ENCODE results near the gene NAPG.
"Not testable (repeated sequence)": the region's sequence is repeated elsewhere in the genome, so short reads cannot be mapped to it uniquely, and the experiment has no call there.

The NAPG gene

GRCh38 chr18:10556251-10556650 lies 30.4 kb downstream of the NAPG start:
- not testable (repeated sequence) for DNase-seq

DNA sequence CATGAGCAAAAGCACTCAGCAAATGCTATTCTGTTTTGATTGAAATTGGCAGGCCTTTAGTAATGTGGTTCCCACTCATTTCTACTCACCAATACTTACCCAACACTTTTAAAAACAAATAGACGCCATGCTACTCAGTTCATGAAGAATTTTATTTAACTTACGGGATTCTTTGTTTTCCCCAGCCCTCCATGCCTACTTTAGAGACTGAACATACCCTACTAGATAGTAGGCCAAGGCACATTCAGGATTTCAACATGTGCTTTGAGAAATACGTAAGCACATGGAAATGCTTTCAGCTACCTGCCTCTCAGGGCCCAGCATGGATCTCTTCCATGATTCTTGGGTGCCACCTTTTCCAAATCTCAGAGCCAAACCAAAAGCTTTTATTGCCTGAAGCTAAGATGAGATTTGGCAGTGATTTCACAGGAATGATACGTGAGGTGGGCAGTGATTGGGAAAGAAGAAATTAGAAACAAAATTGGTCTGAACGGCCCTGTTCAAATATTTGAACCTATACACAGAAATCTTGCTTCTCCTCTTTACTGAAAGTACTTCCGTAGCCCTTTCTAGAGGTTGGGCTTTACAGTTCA lies 31.4 kb downstream of the NAPG start:
- DNase-seq = no peak

GRCh38 chr18:10558243-10558966 lies 32.6 kb downstream of the NAPG start:
- no peak for DNase-seq

DNA sequence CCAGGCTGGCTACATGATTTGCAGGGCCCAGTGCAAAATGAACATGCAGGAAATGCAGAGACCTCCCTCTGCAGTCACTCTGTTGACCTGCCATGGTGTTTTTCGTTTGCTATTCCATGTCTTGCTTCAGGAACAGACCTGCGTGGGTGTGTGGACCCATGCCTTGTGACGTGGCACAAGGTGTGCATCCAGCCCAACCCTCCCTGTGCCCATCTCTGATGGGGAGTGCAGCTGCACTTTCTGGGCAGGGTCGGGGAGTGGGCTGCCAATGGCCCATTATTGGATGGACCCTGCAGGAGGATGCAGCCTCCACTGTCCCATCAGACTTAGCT lies 33.1 kb downstream of the NAPG start:
- no peak for DNase-seq

DNA sequence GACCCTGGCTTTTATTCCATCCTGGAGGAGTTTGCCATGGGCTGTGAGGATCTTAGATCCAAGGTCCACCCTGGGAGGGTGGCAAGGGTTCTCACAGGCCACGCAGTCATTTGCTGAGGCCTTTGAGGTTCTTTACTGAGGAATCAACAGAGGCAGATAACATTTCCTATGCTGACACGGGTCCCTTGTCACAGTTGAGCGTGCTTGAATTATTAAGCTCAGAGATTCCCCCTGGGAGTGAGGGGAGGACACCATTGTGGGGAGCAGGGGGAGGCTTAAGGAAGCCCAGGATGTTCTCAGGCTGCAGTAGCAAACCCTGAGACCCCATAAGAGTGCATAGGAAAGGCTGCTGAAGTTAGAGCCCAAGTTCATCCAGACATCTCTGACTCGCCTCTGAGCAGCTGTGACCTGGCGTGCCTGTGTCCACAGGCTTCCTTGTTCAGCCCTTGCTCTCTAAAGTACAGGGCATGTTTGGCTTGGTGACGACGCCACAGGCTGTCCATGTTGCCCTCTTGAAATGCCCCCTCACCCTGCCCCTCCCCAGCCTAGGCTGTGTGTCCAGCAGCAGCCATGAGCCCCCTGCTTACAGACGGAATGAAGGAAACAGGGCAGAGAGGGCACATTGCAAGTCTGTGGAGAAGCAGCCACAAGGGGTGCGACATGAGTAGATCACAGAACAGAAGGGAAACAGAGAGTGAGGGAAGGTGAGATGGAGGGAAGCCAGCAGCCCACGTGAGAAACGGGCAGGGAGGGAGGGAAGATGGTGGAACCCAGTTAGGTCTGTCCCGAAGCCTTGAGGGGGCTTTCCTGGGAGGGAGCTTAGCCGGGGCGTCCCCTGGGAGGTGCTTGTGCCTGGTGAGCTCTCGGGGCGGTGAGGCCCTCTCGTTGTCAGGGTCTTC lies 34.0 kb downstream of the NAPG start:
- DNase-seq = no peak

- DNase-seq = peak; percentile 53
These were observed 34.7 kb downstream of the NAPG start for GRCh38 chr18:10560452-10561045.

DNA sequence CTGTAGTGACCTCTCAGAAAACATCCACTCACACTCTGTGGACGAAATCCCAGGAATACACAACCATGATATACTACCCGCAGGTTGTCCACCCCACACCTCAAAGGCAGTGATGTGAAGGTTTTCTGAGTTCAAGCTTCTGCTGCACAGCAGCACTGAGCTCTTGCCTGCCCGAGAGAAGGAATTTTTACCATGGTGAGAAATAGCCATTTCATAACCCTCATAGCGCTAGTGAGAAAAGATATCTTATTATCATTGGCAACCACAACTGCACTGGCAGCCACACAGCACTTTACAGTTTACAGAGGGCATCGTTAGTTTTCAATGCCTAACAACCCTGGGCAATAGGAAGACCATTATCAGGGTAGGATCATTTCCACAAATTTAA lies 36.9 kb downstream of the NAPG start:
- no peak for DNase-seq

GRCh38 chr18:10563886-10564285 lies 38.1 kb downstream of the NAPG start:
- no peak for DNase-seq

- DNase-seq = no peak
These were observed 39.3 kb downstream of the NAPG start for GRCh38 chr18:10564975-10565773.

- no peak for DNase-seq
These were observed 40.0 kb downstream of the NAPG start for GRCh38 chr18:10565835-10566234.

DNA sequence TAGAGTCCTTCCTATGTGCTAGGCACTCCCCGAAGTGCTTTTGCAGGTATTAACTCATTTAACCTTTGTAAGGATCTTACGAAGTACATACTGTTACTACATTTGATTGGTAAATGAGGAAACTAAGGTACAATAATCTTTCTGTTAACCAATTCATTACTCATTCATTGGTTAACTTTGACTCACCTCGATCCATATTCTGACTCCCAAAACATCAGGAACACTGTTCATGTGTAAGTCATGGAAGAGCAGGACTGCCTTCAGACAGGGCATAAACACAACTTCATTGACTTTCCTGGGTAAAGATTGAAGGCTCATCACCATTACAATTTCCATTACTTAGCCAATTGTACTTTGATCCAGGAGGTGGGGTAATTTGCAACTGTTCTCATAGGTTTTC lies 40.6 kb downstream of the NAPG start:
- DNase-seq = no peak

DNA sequence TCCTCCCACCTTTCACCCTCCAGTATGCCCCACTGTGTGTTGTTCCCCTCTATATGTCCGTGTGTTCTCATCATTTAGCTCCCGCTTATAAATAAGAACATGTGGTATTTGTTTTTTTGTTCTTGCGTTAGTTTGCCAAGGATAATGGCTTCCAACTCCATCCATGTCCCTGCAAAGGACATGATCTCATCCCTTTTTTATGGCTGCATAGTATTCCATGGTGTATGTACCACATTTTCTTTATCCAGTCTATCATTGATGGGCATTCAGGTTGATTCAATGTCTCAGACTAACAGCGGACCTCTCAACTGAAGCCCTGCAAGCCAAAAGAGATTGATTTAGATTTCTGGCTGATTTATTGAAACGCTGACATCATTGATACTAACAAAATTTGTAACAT lies 44.1 kb downstream of the NAPG start:
- not testable (repeated sequence) for DNase-seq

DNA sequence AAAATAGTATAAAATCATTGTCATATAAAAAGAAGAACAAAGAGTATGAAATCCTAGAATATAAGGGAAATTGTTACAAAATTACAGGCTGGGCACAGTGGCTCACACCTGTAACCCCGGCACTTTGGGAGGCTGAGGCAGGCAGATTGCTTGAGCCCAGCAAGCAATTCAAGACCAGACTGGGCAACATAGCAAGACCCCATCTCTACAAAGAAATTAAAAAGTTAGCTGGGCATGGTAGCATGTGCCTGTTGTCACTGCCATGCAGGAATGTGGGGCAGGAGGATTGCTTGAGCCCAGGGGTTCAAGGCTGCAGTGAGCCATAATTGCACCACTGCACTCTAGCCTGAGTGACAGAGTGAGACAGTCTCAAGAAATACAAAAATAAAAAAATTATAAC lies 44.8 kb downstream of the NAPG start:
- no peak for DNase-seq

GRCh38 chr18:10571537-10571936 lies 45.7 kb downstream of the NAPG start:
- DNase-seq = no peak

DNA sequence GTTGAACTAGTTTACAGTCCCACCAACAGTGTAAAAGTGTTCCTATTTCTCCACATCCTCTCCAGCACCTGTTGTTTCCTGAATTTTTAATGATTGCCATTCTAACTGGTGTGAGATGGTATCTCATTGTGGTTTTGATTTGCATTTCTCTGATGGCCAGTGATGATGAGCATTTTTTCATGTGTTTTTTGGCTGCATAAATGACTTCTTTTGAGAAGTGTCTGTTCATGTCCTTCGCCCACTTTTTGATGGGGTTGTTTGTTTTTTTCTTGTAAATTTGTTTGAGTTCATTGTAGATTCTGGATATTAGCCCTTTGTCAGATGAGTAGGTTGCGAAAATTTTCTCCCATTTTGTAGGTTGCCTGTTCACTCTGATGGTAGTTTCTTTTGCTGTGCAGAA lies 47.4 kb downstream of the NAPG start:
- not testable (repeated sequence) for DNase-seq

- not testable (repeated sequence) for DNase-seq
These were observed 48.6 kb downstream of the NAPG start for GRCh38 chr18:10574412-10574811.

GRCh38 chr18:10577842-10578572 lies 52.2 kb downstream of the NAPG start:
- not testable (repeated sequence) for DNase-seq

GRCh38 chr18:10578573-10578899 lies 52.7 kb downstream of the NAPG start:
- not testable (repeated sequence) for DNase-seq

- no peak for DNase-seq
These were observed 53.4 kb downstream of the NAPG start for GRCh38 chr18:10579079-10579867.

DNA sequence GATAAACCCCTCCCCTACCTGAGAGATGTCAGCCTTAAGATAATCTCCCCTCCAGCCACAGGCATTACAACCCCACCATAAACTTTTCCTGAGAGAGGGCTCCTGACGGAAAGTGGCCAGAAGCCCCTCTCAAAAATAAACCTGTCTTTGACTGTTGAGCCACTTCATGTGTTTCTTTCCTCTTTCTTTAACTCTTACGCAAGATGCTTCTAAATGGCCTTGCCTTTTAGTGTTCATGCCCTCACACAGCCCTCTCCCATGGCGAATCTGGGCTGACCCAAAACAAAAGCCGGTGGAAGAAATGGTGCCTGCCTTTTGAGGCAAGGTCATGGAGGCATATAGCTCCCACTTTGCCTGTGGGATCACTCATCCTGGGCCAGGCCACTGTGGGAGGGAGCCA lies 54.4 kb downstream of the NAPG start:
- no peak for DNase-seq

DNA sequence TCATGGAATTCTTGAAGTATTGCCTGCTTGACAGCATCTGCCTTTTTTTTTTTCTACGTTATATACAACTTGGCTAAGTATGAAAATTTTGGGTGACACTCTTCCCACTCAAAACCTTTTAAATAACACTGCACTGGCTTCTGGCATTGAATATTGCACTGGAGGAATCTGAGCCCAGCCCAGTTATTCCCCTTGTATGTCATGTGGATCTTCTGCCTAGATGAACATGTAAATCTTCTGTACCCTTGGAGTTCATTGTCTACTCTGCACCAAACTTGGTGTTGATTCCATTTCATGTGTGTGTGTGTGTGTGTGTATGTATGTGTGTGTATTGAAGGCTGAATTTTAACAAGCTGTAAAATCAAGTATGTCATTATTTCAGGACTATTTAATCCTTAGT lies 59.4 kb downstream of the NAPG start:
- DNase-seq = no peak
